ENCODE data around the gene SLC22A15. TPM values are rescaled to one million over a fixed set of nuclear protein-coding genes. Genes with fewer than 3 reads are reported as not detected.

Gene SLC22A15
- total RNA-seq, result 1 to 10 TPM; 2.0 to 6.7 TPM

GRCh38 chr1:115976062-115976920 lies at the start of gene SLC22A15:
Gene SLC22A15, plus strand, starts transcription at chr1:115976513. Its CDS starts 115 bp downstream, at chr1:115976628.
- no peaks in the 10 kb centered on the region for H3K27me3 ChIP-seq (replicated peaks; ENCODE audit: insufficient read depth)
- H3K27ac ChIP-seq, result peak within 1 kb of the TSS; percentile 58 to 69
- under 1% methylated on average over 67 of the region's 91 CpGs for WGBS
- TF ChIP-seq, protein P1, sequence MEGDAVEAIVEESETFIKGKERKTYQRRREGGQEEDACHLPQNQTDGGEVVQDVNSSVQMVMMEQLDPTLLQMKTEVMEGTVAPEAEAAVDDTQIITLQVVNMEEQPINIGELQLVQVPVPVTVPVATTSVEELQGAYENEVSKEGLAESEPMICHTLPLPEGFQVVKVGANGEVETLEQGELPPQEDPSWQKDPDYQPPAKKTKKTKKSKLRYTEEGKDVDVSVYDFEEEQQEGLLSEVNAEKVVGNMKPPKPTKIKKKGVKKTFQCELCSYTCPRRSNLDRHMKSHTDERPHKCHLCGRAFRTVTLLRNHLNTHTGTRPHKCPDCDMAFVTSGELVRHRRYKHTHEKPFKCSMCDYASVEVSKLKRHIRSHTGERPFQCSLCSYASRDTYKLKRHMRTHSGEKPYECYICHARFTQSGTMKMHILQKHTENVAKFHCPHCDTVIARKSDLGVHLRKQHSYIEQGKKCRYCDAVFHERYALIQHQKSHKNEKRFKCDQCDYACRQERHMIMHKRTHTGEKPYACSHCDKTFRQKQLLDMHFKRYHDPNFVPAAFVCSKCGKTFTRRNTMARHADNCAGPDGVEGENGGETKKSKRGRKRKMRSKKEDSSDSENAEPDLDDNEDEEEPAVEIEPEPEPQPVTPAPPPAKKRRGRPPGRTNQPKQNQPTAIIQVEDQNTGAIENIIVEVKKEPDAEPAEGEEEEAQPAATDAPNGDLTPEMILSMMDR (IDR thresholded peaks at IDR 0.05), result peak in 1 of 4 experiments; percentile 7
- TF ChIP-seq POLR2A (IDR thresholded peaks at IDR 0.05) (no peak), POLR2AphosphoS5 (IDR thresholded peaks at IDR 0.05) (no peak)
- H3K9me3 ChIP-seq, result no peaks in the 10 kb centered on the region
- H3K4me1 ChIP-seq (replicated peaks), result no peaks in the 10 kb centered on the region
- DNase-seq (ENCODE audit: low spot score), result peak; percentile 31
- intact Hi-C loops (cut with DNase I), result loop anchor here (10.0 kb wide), 1 partner anchor 171 kb away; no protein-coding TSS in a partner anchor
- H3K4me3 ChIP-seq, result peak within 1 kb of the TSS; percentile 53 to 59
- no peaks in the 10 kb centered on the region for H3K36me3 ChIP-seq

- H3K27ac ChIP-seq, result no peak overlapping the region
Measured at GRCh38 chr1:115927971-115928370, 48.3 kb upstream of the SLC22A15 start.

DNA sequence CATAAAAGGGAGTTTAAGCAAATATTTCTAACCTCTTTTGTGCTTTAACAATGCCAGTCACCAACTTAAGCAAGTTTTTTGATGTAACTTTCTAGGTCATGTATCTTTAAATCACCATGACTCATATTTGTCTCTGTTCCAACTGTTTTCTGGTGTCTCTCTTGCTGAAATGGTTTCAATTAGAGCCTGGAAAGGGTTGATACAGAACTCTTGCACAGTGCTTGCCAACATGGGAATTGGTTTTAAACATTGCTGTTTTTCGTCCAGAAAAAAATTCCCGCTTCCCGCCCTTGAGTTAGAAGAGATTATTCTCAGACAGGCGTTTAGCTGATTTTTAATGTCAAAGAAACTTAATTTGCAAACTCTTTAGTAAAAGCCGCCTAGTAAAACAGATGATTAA lies 46.4 kb upstream of the SLC22A15 start:
- Histone ChIP-seq H3K27me3 (replicated peaks; ENCODE audit: insufficient read depth) (no peaks in the 10 kb centered on the region), H3K27ac (no peak overlapping the region), H3K9me3 (no peaks in the 10 kb centered on the region), H3K4me1 (replicated peaks) (no peaks in the 10 kb centered on the region), H3K4me3 (no peak overlapping the region), H3K36me3 (no peaks in the 10 kb centered on the region)
- no peak for TF ChIP-seq POLR2AphosphoS5 (IDR thresholded peaks at IDR 0.05)
- no peak for TF ChIP-seq POLR2A (IDR thresholded peaks at IDR 0.05)
- TF ChIP-seq, protein P1 (IDR thresholded peaks at IDR 0.05), result no peak
- intact Hi-C loops (cut with DNase I), result no loop called here
- WGBS, result 30% methylated on average over 5 of the region's 5 CpGs
- no peak for DNase-seq (ENCODE audit: low spot score)

More at GRCh38 chr1:115927971-115928370, 48.3 kb upstream of the SLC22A15 start:
- TF ChIP-seq, protein P1 (IDR thresholded peaks at IDR 0.05), result no peak
- no peak for TF ChIP-seq POLR2AphosphoS5 (IDR thresholded peaks at IDR 0.05)
- no peak for TF ChIP-seq POLR2A (IDR thresholded peaks at IDR 0.05)
- no peak for DNase-seq (ENCODE audit: low spot score)
- no peaks in the 10 kb centered on the region for H3K36me3 ChIP-seq
- no peaks in the 10 kb centered on the region for H3K27me3 ChIP-seq (replicated peaks; ENCODE audit: insufficient read depth)
- WGBS, result 66% methylated on average over 4 of the region's 4 CpGs
- no peaks in the 10 kb centered on the region for H3K4me1 ChIP-seq (replicated peaks)
- H3K4me3 ChIP-seq, result no peak overlapping the region
- no peaks in the 10 kb centered on the region for H3K9me3 ChIP-seq
- intact Hi-C loops (cut with DNase I), result no loop called here

DNA sequence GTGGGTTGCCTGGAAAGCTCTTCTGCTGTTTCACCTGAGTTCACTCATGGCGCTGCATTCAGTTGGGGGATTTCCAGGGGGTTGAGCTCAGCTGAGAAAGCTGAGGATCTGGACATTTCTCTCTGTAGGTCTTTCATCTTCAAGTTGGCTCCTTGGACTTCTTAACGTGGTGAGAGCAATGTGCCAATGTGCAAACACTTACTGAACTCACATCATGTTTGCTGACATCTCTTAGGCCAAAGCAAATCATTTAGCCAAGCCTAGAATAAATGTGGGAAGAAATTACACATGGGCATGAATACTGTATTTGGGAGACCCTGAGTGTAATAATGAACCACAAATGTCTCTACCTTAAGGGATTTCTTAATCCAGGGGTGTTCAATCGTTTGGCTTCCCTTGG lies 42.7 kb upstream of the SLC22A15 start:
- no peaks in the 10 kb centered on the region for H3K27me3 ChIP-seq (replicated peaks; ENCODE audit: insufficient read depth)
- H3K9me3 ChIP-seq, result no peaks in the 10 kb centered on the region
- WGBS, result 67% methylated on average over 3 of the region's 3 CpGs
- no peaks in the 10 kb centered on the region for H3K36me3 ChIP-seq
- DNase-seq (ENCODE audit: low spot score), result no peak
- H3K4me1 ChIP-seq (replicated peaks), result no peaks in the 10 kb centered on the region
- intact Hi-C loops (cut with DNase I), result no loop called here
- no peak for TF ChIP-seq POLR2AphosphoS5 (IDR thresholded peaks at IDR 0.05)
- no peak for TF ChIP-seq POLR2A (IDR thresholded peaks at IDR 0.05)
- TF ChIP-seq, protein P1 (IDR thresholded peaks at IDR 0.05), result no peak
- no peak overlapping the region for H3K27ac ChIP-seq
- no peak overlapping the region for H3K4me3 ChIP-seq
